HG02852 (cell line): ENCODE results near the gene SPATA16.

Experiments used
- ATAC-seq: cut with Tn5 transposase; IDR thresholded peaks from one replicate; pipeline ENCODE4 v1.9.1; 2021; ENCODE audit warnings: mild to moderate bottlenecking, moderate library complexity; ENCODE audit not compliant: unreplicated experiment

SPATA16 gene

GRCh38 chr3:172958565-172958964 lies 182.5 kb downstream of the SPATA16 start:
- no peak for ATAC-seq

- ATAC-seq: no peak
Observed at GRCh38 chr3:172953571-172953970, 187.5 kb downstream of the SPATA16 start.

- no peak for ATAC-seq
Observed at GRCh38 chr3:172951511-172951910, 189.5 kb downstream of the SPATA16 start.

GRCh38 chr3:172946061-172946460 lies 195.0 kb downstream of the SPATA16 start:
- no peak for ATAC-seq

- no peak for ATAC-seq
Observed at GRCh38 chr3:172939651-172940293, 201.3 kb downstream of the SPATA16 start.

- no peak for ATAC-seq
Observed at GRCh38 chr3:172938788-172939187, 202.2 kb downstream of the SPATA16 start.

GRCh38 chr3:172931746-172932285 lies 209.2 kb downstream of the SPATA16 start:
- no peak for ATAC-seq

- no peak for ATAC-seq
Observed at GRCh38 chr3:172929451-172929850, 211.6 kb downstream of the SPATA16 start.

- no peak for ATAC-seq
Observed at GRCh38 chr3:172924546-172924945, 216.5 kb downstream of the SPATA16 start.

- no peak for ATAC-seq
Observed at GRCh38 chr3:172919297-172919683, 221.7 kb downstream of the SPATA16 start.

- no peak for ATAC-seq
Observed at GRCh38 chr3:172918568-172919296, 222.3 kb downstream of the SPATA16 start.

GRCh38 chr3:172918165-172918564 lies 222.9 kb downstream of the SPATA16 start:
- no peak for ATAC-seq

- no peak for ATAC-seq
Observed at GRCh38 chr3:172915911-172916514, 225.0 kb downstream of the SPATA16 start.

- no peak for ATAC-seq
Observed at GRCh38 chr3:172914854-172915253, 226.2 kb downstream of the SPATA16 start.

- no peak for ATAC-seq
Observed at GRCh38 chr3:172913911-172914655, 227.0 kb downstream of the SPATA16 start.

GRCh38 chr3:172911142-172911541 lies 229.9 kb downstream of the SPATA16 start:
- ATAC-seq: no peak

GRCh38 chr3:172908771-172909270 lies 232.2 kb downstream of the SPATA16 start:
- ATAC-seq: no peak

- no peak for ATAC-seq
Observed at GRCh38 chr3:172905451-172905850, 235.6 kb downstream of the SPATA16 start.

- no peak for ATAC-seq
Observed at GRCh38 chr3:172904711-172905373, 236.2 kb downstream of the SPATA16 start.

GRCh38 chr3:172903642-172904320 lies 237.3 kb downstream of the SPATA16 start:
- ATAC-seq: no peak
